Frontal cortex (tissue), 4 donors: ENCODE measurements around the gene EFNA2. TPM values are rescaled to one million over a fixed set of nuclear protein-coding genes. Genes with fewer than 3 reads are reported as not detected.

ENCODE experiments used
- DNase-seq, 2 donors: peaks; one replicate each; pipeline ENCODE4 v3.0.0; 2012; ENCODE audit warnings: low spot score in 2 of 2
- FAIRE-seq: peaks from 2 replicates; lab custom pipeline; 2012; peaks lifted over from hg19 to GRCh38; lab: Jason Lieb, UNC
- total RNA-seq: library from RNA; depleted of rRNA; stranded (reverse); fragments of >200 nt; gene quantifications from one replicate; pipeline ENCODE4 v1.2.3, GENCODE V29; 2014
- donor health status: control.
- donor health status: control.
- donor health status: control.

EFNA2 gene
- total RNA-seq, 1 donor from 2014 or later: 13.0 TPM

GRCh38 chr19:1269478-1270212 is 16.0 kb upstream of the EFNA2 start:
- DNase-seq (peak; percentile 78 to 88), FAIRE-seq (no peak)

- DNase-seq: no peak
- no peak for FAIRE-seq
Measured at GRCh38 chr19:1270213-1270853, 15.3 kb upstream of the EFNA2 start.

- FAIRE-seq: no peak
Measured at GRCh38 chr19:1270854-1271527, 14.7 kb upstream of the EFNA2 start.

GRCh38 chr19:1271528-1272422 is 13.9 kb upstream of the EFNA2 start:
- no peak for DNase-seq
- no peak for FAIRE-seq

More at GRCh38 chr19:1270854-1271527, 14.7 kb upstream of the EFNA2 start:
- DNase-seq: no peak

- DNase-seq (no peak), FAIRE-seq (no peak)
Measured at GRCh38 chr19:1272423-1273262, 13.0 kb upstream of the EFNA2 start.

GRCh38 chr19:1273263-1274041 is 12.2 kb upstream of the EFNA2 start:
- no peak for DNase-seq
- FAIRE-seq: no peak

GRCh38 chr19:1274081-1274851 is 11.4 kb upstream of the EFNA2 start:
- FAIRE-seq: no peak

GRCh38 chr19:1274852-1275259 is 10.8 kb upstream of the EFNA2 start:
- no peak for DNase-seq
- FAIRE-seq: no peak

More at GRCh38 chr19:1274081-1274851, 11.4 kb upstream of the EFNA2 start:
- DNase-seq: no peak

- DNase-seq (peak; percentile 97 to 99), FAIRE-seq (no peak)
Measured at GRCh38 chr19:1275260-1275975, 10.3 kb upstream of the EFNA2 start, which contains the start of gene FAM174C. Gene FAM174C, plus strand, starts transcription at chr19:1275530. Its CDS starts 20 bp downstream, at chr19:1275550.

- FAIRE-seq (no peak), DNase-seq (no peak)
Measured at GRCh38 chr19:1275976-1276627, 9.6 kb upstream of the EFNA2 start.

- DNase-seq (no peak), FAIRE-seq (no peak)
Measured at GRCh38 chr19:1276628-1277022, 9.0 kb upstream of the EFNA2 start.

- FAIRE-seq (no peak), DNase-seq (no peak)
Measured at GRCh38 chr19:1277061-1277460, 8.6 kb upstream of the EFNA2 start.

- no peak for DNase-seq
- no peak for FAIRE-seq
Measured at GRCh38 chr19:1278074-1278473, 7.6 kb upstream of the EFNA2 start.

GRCh38 chr19:1278713-1279660 is 6.7 kb upstream of the EFNA2 start:
- FAIRE-seq: no peak

GRCh38 chr19:1279782-1280341 is 5.8 kb upstream of the EFNA2 start:
- FAIRE-seq: no peak
- DNase-seq: peak; percentile 88 to 92

More at GRCh38 chr19:1278713-1279660, 6.7 kb upstream of the EFNA2 start:
- DNase-seq: no peak
